ENCODE data around the gene MAGEL2.

GRCh38 chr15:23616536-23616935 is 31.1 kb downstream of the MAGEL2 start:
- no peak for TF ChIP-seq CTCF (conservative IDR thresholded peaks at IDR 0.05; ENCODE audit: low read depth in 2 of 2)
- no peak for TF ChIP-seq POLR2AphosphoS5 (IDR thresholded peaks at IDR 0.05; ENCODE audit: low read depth)
- TF ChIP-seq, protein P1, sequence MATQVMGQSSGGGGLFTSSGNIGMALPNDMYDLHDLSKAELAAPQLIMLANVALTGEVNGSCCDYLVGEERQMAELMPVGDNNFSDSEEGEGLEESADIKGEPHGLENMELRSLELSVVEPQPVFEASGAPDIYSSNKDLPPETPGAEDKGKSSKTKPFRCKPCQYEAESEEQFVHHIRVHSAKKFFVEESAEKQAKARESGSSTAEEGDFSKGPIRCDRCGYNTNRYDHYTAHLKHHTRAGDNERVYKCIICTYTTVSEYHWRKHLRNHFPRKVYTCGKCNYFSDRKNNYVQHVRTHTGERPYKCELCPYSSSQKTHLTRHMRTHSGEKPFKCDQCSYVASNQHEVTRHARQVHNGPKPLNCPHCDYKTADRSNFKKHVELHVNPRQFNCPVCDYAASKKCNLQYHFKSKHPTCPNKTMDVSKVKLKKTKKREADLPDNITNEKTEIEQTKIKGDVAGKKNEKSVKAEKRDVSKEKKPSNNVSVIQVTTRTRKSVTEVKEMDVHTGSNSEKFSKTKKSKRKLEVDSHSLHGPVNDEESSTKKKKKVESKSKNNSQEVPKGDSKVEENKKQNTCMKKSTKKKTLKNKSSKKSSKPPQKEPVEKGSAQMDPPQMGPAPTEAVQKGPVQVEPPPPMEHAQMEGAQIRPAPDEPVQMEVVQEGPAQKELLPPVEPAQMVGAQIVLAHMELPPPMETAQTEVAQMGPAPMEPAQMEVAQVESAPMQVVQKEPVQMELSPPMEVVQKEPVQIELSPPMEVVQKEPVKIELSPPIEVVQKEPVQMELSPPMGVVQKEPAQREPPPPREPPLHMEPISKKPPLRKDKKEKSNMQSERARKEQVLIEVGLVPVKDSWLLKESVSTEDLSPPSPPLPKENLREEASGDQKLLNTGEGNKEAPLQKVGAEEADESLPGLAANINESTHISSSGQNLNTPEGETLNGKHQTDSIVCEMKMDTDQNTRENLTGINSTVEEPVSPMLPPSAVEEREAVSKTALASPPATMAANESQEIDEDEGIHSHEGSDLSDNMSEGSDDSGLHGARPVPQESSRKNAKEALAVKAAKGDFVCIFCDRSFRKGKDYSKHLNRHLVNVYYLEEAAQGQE (IDR thresholded peaks at IDR 0.05; ENCODE audit: unreplicated experiment): no peak
